Lung microvascular endothelial cell (primary cell): ENCODE data around the gene TMEM176A. TPM values are rescaled to one million over a fixed set of nuclear protein-coding genes. Genes with fewer than 3 reads are reported as not detected.
"Not testable (repeated sequence)": the region's sequence is repeated elsewhere in the genome, so short reads cannot be mapped to it uniquely, and the experiment has no call there.

Source experiments
- DNase-seq, 2 donors: peaks; one replicate each; pipeline versions ENCODE4 v3.0.0 to v3.0.0-alpha.2; 2010; ENCODE audit warnings: low read depth in 2 of 2
- total RNA-seq: library from RNA; depleted of rRNA; stranded (reverse); fragments of >200 nt; gene quantifications from 2 replicates; pipeline ENCODE4 v1.2.1, GENCODE V29; 2014

The TMEM176A gene, protein sequence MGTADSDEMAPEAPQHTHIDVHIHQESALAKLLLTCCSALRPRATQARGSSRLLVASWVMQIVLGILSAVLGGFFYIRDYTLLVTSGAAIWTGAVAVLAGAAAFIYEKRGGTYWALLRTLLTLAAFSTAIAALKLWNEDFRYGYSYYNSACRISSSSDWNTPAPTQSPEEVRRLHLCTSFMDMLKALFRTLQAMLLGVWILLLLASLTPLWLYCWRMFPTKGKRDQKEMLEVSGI
- not detected in 2 replicates for total RNA-seq

DNA sequence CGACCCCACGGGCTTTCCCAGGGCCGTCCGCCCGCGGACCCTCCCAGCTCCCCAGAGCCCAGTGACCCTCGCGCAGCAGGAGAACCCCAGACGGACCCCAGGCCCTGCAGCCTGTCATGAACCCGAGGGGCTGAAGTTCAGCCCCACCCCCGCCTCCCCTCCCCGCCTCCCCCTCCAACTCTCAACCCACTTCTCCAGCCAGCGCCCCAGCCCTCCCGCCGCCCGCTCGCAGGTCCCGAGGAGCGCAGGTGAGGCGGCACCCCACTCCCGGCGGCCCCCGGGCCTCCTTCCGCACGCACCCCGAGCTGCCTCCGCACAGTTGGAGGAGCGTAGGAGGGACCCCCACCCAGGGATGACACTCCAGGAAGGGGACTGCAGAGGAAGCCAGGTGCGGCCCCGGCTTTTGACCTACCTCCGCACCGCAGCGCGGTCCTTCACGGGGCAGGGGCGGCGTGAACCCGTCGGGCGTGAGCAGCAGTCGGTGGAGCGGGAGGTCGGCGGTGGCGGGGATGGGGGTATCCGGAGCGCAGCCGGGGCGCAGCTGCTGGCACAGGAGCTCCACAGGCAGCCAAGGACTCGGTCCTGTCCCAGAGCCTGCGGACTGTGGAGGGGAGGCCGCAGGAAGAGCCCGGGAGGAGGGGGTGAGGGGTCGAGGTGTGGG, at the start of gene TMEM176A:
TMEM176A (plus strand) TSS at position 189 of the 661 bp plus-strand sequence. CDS start 782 bp downstream, outside the sequence.
- DNase-seq = no peak

DNA sequence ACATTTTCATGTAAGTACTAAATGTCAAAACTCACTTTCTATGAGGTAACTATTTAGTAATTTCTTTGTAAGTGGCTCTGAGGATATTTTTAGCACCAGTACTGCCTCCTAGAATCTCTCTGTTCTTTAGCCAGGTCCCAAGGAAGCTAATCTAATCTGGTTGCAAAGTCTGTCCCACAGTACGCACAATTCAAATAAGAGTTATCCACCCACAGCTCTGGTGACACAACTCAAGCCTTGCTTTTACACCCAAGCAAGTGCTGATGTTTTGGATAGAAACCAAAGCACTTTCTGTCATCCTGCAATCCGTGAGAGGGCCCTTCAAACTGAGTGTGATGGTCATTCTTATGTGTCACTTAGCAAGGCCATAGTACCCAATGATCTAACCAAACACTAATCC, 48.9 kb upstream of the TMEM176A start:
- DNase-seq = no peak

DNA sequence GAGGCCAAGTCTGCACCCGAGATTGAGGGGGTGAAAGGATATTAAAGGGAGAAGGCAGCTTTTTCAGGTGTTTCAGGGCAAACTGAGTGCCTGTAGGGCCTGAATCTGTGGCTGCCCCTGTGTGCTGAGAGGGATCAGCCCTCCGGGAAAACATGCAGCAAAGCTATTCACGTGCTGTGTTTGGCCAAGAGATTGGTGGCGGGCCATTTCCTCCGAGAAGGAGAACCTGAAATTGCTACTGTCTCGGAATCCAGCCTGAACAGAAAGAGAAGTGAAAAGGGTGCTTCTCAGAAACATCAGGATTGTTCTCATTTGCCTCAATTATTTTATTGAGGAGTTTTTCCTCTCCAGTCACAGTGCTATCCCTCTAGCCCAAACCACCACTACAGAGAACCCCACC, 47.3 kb upstream of the TMEM176A start:
- DNase-seq = no peak

DNA sequence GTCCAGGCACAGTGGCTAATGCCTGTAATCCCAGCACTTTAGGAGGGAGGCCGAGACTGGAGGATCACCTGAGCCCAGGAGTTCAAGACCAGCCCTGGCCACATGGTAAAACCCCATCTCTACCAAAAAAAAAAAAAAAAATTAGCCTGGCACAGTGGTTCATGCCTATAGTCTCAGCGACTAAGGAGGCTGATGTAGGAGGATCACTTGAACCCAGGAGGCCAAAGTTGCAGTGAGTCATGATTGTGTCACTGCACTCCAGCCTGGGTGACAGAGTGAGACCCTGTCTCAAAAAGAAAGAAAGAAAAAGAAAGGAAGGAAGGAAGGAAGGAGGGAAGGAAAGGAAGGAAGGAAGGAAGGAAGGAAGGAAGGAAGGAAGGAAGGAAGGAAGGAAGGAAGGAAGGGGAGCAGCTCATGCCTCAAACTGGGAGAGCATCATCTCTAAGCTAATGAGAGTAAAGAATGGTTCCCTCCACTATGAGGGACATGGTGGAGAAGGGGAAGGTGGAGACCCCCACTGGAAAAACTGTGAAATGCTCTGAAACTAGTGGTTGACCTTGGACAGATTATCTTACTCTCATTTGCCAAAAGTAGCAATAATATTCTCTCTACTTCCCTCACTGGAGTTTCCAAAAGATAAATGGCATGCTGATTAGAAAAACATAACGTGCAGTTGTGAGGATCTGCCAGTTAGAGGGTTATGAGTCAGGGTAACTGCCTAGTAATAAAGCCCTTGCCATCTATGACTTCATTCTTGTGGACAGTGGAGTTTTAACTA, 46.6 kb upstream of the TMEM176A start:
- DNase-seq = peak; percentile 91

DNA sequence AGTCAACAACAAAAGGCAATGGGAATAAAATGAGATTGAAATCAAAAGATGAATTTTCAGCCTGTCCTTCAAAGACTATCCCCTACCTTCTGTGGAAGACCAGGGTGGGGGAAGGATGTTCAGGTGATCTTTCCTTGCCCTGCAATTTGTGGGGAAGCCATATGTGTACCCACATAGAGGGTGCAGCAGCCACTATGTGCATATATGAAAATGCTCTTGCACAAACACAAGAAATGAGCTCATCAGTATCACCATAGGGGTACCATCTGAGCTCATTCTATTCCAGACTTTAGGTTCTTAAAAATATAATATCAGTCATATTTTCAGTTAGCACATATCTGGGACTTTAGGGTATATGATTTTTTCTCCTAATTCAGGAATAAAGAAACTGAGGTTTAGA, 45.6 kb upstream of the TMEM176A start:
- DNase-seq = peak in 1 of 2 donors; percentile 19

DNA sequence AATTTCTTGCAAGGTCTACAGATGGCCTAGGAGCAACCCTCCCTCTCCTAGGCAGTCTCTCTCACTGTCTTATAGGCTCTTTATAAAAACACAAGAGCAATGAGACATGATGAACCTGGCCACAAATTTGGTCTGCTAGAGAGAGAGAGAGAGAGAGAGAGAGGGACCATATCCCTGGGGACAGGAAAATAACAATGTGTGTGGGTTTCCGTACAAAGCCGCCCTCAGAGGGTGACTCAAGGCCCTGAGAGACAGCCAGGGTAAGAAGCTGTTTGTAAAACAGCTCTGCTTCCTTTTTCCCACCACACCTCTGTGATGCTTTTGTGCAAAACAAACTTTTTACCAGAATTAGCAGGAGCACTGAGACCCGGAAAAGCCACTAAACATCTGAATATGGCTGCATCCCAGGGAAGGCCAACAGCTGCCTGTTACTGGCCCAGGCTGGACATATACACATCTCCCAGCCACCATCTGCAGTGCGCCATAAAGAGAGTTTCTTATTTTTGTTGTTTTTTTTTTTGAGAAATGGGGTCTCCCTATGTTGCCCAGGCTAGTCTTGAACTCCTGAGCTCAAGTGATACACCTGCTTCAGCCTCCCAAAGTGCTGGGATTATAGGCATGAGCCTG, 45.0 kb upstream of the TMEM176A start:
- DNase-seq = peak; percentile 75 to 95

DNA sequence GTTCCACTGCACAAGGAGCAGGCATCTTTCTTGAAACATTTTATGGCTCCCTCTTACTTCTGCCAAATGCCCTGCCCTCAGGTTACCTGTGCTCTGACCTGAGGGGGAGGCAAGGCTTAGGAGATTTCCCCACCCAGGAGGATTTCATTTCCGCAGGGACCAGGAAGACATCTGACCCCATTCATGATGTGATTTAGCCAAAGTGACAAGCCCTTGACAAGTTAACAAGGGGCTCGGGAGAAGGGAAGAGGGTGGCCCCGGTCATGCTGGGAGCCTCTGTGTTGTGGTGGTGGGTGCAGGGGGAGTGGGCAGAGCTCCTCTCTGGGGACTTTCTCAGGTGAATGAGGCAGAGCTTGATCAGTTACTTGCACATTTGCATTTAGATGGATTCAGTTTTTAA, 44.4 kb upstream of the TMEM176A start:
- no peak for DNase-seq

DNA sequence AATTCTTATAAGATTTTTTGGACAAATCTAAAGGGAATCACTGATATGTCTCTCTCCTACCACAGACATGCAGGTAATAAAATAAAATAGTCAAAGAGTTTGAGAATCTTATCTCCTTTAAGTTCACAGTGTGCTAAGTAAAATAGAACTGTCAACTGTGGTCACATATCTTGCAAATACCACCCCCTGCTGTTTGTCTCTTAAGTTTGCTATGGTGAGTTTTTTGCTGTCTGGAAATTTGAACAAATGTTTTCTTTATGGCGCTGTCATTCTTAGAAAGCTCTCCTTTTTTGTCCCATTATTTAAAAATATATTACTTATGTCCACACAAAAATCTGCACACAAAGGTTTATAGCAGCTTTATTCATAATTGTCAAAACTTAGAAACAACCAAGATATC, 43.7 kb upstream of the TMEM176A start:
- peak; percentile 74 to 79 for DNase-seq

DNA sequence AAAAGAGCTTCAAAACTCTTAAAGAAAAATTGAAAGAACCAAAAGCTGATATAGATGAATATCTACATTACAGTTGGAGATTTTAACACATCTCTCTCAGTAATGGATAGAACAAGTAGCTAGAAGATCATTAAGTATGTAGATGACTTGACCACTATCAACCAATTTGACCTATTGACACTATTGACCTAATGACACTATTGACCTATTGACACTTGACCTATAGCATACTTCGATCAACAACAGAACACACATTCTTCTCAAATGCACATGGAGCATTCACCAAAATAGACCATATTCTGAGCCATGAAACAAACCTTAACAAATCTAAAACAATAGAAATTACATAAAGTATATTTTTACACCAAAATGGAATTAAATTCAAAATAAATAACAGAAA, 41.1 kb upstream of the TMEM176A start:
- no peak for DNase-seq

DNA sequence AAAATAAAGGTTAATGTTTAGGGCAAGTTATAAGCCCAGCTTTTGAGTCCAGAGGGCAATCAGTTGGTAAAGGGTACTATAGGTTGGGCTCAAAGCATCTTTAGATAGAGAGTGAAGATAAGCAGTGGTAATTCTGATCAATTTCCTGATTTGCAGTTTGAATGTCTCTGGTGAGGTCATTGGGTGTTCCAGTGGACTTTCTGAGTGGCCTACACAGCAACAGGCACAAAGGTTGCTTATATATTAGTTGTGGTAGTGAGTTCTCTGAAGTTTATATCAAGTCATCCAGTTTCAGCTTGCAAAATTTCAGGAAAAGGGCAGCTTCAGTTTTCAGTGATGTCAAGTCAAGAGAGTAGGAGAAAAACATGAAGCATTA, 34.2 kb upstream of the TMEM176A start:
- no peak for DNase-seq

DNA sequence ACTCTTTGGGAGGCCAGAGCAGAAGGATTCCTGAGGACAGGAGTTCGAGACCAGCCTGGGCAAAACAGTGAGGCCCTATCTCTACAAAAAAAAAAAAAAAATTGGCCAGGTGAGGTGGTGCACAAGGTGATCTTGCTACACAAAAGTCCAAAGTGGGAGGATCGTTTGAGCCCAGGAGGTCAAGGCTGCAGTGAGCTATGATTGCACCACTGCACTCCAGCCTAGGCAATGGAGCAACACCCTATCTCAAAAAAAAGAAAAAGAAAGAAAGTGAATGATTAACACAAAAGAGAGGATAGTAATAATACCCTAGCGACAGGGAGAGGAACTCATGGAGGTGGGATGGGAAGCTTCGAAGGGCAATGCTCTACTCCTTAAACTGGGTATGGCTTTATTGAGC, 30.8 kb upstream of the TMEM176A start:
- DNase-seq = no peak

DNA sequence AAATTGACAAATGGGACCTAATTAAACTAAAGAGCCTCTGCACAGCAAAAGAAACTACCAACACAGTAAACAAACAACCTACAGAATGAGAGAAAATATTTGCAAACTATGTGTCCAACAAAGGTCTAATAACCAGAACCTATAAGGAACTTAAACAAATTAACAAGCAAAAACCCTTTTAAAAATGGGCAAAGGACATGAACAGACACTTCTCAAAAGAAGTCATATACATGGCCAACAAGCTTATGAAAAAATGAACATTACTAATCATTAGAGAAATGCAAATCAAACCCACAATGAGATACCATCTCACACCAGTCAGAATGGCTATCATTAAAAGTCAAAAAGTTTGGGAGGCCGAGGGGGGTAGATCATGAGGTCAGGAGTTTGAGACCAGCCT, 26.4 kb upstream of the TMEM176A start:
- not testable (repeated sequence) for DNase-seq

DNA sequence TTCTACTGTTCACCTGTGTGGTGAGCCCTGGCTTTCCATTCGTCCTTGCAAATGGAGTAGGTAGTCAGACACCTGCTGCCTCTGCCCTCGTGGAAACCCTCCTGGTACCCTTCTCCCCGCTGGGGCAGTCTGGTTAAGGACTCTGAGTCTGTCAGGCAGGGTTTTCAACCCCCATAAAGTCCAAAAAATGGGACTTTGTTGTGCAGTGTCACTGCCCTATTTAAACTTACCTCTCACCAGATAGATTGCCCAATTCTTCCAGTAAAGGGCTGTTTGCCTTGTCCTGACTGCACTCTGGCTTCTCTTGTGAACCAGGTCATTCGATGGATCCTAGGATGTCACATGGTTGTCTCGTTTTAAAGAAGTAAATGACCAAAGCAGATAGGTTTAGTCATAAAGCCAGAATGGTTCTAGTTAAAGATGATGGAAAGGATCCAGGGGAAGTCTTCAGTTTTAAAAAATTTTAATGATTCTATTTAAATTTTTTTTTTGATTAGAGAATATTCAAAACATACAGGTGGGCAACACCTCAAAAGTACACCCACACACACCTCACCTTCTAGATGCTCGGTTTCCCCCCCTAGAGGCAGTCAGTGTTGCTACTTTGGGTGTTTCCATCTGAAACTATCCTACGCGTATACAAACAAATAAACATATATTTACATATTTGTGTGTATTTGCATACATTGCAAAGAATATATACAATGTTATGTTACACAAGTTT, 22.4 kb upstream of the TMEM176A start:
- DNase-seq = no peak

DNA sequence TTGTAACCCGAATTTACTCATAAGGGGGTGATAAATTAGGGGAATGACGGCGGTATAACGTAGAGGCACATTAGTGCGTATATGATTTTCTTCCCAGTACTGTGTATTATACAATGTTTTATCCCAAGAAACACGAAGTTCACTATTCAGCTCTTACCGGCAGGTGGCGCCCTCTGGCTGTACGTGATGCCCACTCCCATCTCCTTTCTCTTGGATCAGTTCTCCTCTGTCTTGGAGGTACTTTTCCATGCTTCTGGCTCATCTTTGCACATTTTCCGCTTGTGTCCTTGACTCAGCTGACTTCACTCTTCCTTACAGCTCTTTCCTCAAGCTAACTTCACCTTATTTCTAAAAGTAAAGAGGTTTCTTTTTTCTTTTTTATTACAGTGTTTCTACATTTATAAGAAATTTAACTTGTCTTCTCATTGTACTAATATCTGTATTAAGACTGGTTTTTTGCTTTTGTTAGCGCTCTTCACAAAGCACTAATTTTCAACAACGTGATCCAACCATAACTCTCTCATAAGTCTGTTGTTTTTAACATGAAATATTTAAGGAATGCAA, 21.7 kb upstream of the TMEM176A start:
- DNase-seq = peak; percentile 73

DNA sequence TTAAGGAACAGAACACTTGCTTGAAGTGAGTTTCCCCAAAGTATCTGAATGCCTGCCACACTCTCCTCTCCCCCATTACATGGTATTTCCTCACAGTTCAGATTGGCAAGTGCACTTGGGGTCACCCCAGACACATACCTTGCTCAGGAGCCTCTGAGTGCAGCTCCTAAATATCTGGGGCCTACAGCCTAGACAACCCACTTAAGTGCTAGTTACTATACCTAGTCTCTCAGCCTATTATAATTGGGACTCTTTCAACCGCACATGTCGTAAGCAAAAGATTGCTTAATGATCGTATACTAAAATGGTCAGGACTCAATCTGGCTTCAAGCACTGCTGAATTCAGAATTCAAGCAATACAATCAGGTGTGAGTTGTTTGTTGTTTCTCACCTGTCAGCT, 20.3 kb upstream of the TMEM176A start:
- DNase-seq = no peak

DNA sequence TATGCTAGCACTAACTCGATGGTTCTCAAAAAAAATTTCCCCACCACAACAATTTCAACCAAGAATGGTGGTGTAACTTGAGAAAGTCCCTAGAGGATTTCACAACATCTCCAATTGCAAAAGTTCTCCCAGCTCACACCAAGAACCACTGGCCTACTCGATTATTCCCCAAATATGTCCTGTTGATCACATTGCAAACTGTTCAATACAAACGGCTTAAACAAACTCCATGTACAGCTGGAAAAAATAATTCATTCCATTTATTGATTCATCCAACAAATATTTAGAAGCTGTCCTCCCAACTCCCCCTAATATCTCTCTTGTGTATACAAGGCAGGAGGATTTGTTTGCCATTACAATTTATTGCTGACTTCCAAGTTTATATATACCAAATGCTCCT, 19.5 kb upstream of the TMEM176A start:
- no peak for DNase-seq

DNA sequence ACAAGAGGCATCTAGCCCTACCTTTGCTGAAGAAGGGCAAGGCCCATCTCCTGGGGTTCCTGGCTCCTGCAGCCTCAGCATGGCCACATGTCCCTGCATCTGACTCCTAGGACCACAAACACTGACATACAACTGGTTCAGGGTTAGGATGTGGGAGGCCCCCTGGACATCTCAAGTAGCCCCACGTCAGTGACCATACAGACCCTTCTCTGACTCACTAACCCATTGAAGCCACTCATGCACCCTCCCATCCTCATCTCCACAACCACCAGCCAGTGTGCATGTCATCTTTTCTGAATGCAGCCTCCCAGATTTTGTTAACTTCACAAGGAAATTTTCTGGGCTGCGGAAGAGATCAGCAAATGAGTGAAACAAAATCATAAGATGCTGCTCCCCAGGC, 18.6 kb upstream of the TMEM176A start:
- no peak for DNase-seq

DNA sequence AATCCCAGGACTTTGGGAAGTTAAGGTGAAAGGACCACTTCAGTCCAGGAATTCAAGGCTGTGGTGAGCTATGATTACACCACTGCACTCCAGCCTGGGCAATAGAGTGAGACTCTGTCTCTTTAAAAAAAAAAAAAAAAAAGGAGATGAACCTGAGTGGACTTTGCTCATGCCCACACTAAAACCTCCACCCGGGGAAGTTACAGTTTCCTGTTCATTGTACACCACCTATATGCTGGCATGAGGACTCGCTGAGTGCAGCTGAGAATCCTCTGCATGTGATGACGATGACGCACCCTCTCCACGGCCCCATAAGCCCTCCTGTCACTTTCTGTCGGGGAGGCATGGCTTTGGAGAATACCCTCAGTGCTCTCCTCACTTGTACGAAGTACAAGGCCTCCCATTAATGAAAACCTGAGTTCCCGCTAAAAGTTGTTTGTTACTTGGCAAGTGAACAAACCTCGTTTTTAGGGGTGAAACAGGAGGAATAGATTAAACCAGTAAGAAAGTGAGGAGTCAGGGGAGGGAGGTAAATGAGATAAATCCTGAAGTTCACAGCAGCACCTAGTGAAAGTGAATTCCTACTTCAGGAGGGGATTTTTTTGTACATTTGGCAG, 16.3 kb upstream of the TMEM176A start:
- peak; percentile 10 to 55 for DNase-seq

DNA sequence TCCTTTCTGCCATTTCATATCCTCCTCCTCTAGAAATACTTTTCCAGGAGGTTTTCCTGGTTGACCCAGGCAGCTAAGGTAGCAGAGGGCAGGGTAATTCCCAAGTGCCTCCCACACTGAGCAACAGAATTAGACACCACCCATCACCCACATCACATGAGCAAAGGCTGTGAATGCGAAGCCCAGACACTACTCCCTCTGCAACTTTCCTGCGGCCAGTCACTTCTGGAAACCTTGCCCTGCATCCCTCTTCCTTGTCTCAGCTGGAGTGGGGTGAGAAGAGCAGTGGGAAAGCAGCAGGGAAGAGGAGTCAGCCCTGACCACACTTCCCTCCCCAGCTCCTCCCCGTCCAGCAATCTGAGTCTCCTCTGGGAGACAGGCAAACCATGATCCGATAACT, 15.6 kb upstream of the TMEM176A start:
- no peak for DNase-seq

DNA sequence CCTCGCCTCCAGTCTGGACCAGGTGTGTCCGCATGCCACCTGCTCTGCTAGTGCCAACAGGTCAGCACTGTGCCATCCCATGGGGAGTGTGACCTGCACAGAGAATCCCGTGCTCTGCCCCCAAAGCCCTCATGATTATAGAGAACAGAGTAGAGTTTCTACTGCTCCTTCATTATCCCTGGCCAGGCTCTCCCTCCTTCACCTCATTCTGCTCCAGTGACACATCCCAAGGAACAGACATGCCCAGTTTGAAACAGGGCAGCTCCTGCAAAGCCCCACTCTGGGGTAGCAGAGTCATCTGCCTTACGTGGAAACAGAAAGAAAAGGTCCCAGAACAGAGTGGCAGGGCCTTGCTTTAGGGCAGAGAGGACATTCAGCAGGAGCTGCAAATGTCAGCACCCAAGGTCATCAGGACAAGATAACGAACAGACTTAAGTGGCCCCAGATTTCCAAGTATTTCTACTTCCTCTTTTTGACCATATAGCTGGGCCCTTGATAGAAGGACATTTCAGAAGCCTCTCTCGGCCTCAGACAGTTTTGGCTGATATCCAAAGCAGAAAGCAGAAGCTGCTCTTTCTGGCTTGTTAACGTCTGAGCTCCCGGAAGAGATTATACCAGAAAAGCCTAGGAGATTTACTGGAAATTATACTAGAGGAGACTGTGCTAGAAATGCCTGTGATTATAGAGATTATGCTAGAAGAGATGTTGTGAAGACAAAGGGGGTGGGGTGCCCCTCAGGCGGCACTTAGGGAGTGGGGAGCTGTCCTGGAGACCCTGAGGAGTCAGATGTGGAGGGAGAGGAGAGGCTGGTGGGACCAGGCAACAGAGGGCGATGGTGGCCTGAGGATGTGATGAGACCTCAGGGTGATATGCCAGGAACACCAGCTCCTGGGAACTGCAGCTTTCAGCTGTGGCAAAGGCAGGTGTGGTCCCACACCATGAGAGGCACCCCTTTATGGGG, 13.0 kb upstream of the TMEM176A start:
- DNase-seq = no peak
